Measurements from ENCODE around the gene DCTN3. TPM values are rescaled to one million over a fixed set of nuclear protein-coding genes. Genes with fewer than 3 reads are reported as not detected.

DCTN3 gene
- total and polyA plus RNA-seq, 2 donors (not counting 3 experiments of a cell fraction or from before 2014, with no cell fraction given) = 91.0 to 170 TPM

- H3K79me2 ChIP-seq (ENCODE audit: control insufficient read depth, insufficient read depth, low read length) = peaks cover 6% of the 10 kb centered on the region
- dilution Hi-C loops (cut with MboI; ENCODE audit: extremely low pct_ligation_motif_present, low sequenced_read_pairs) (no loop called here), intact Hi-C loops (cut with micrococcal nuclease) (no loop called here)
- no peak for DNase-seq (ENCODE audit: low read depth, low spot score)
- H3K27ac ChIP-seq (ENCODE audit: insufficient read depth, low read depth, low read length) = no peak overlapping the region
- H3K4me1 ChIP-seq (ENCODE audit: control insufficient read depth, extremely low read depth, insufficient read depth, low read length) = peaks cover 14% of the 10 kb centered on the region
- H2AFZ ChIP-seq (ENCODE audit: low read depth, low read length) = no peak overlapping the region
- BruUV-seq (replicated peaks) = no TSS peak
- CTCF ChIA-PET = interaction anchor here (1.0 to 2.9 kb wide), 4 partner anchors 10 to 58 kb away, joined by 3 to 28 read pairs (median 6); no protein-coding TSS in a partner anchor
- H3K9me1 ChIP-seq (replicated peaks; ENCODE audit: control insufficient read depth, extremely low read depth, insufficient read depth, low read length) = no peaks in the 10 kb centered on the region
- no peaks in the 10 kb centered on the region for H4K20me1 ChIP-seq (replicated peaks; ENCODE audit: control insufficient read depth, extremely low read depth, insufficient read depth, low read length)
- H3K36me3 ChIP-seq (ENCODE audit: control insufficient read depth in 2 of 2, extremely low read depth in 1 of 2, insufficient read depth in 2 of 2, low read length in 2 of 2) = peaks cover 0 to 14% of the 10 kb centered on the region in 2 experiments
- FAIRE-seq = no peak
- POLR2A ChIA-PET = no interaction called here
- H3K9me3 ChIP-seq (replicated peaks; ENCODE audit: control insufficient read depth, insufficient read depth, low read length) = no peaks in the 10 kb centered on the region
- H3K27me3 ChIP-seq (ENCODE audit: control insufficient read depth in 2 of 2, insufficient read depth in 2 of 2, low read length in 2 of 2) = no peaks in the 10 kb centered on the region
- no peak overlapping the region for H3K4me2 ChIP-seq (ENCODE audit: insufficient read depth, low read length)
- TF ChIP-seq MYC (IDR thresholded peaks at IDR 0.05; ENCODE audit: low read depth, low read length) (no peak), EZH2 (IDR thresholded peaks at IDR 0.05; ENCODE audit: borderline replicate concordance, low read depth, low read length, severe bottlenecking) (no peak), JUN (IDR thresholded peaks at IDR 0.05; ENCODE audit: borderline replicate concordance, insufficient read depth, insufficient read length, low read depth) (no peak), FOS (IDR thresholded peaks at IDR 0.05; ENCODE audit: borderline replicate concordance, insufficient read depth, low read length) (no peak)
- no peak overlapping the region for H3K9ac ChIP-seq (replicated peaks; ENCODE audit: extremely low read depth, insufficient read depth, low read length)
- H3K4me3 ChIP-seq (replicated peaks in 1 of 3; ENCODE audit: insufficient read depth in 1 of 3, low read depth in 1 of 3, low read length in 3 of 3) = no peak overlapping the region
These were observed 24.5 kb upstream of the DCTN3 start for GRCh38 chr9:34644766-34645314.

DNA sequence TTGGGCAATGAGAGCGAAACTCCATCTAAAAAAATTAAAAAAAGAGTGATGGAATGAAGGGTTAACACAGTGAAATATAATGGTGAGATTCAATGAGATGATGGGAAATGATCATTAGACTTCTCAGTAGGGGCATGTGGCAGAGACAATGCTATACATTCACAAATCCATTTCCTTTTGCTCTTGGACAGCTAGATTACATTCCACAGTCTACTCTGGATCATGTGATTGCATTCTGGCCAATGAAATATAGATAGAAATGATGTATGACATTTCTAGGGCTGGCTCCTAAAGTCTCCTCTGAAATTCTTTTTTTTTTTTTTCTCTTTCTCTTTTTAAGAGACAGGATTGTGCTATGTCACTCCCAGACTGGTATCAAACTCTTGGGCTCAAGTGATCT, 22.4 kb upstream of the DCTN3 start:
- BruUV-seq (replicated peaks) = no TSS peak
- Histone ChIP-seq H2AFZ (ENCODE audit: low read depth, low read length) (no peak overlapping the region), H3K36me3 (ENCODE audit: control insufficient read depth in 2 of 2, extremely low read depth in 1 of 2, insufficient read depth in 2 of 2, low read length in 2 of 2) (no peaks in the 10 kb centered on the region), H3K27me3 (ENCODE audit: control insufficient read depth in 2 of 2, insufficient read depth in 2 of 2, low read length in 2 of 2) (no peaks in the 10 kb centered on the region), H3K9me3 (replicated peaks; ENCODE audit: control insufficient read depth, insufficient read depth, low read length) (no peaks in the 10 kb centered on the region), H3K9me1 (replicated peaks; ENCODE audit: control insufficient read depth, extremely low read depth, insufficient read depth, low read length) (no peaks in the 10 kb centered on the region), H3K4me1 (ENCODE audit: control insufficient read depth, extremely low read depth, insufficient read depth, low read length) (peaks cover 16% of the 10 kb centered on the region), H4K20me1 (replicated peaks; ENCODE audit: control insufficient read depth, extremely low read depth, insufficient read depth, low read length) (no peaks in the 10 kb centered on the region), H3K4me2 (ENCODE audit: insufficient read depth, low read length) (no peak overlapping the region), H3K4me3 (replicated peaks in 1 of 3; ENCODE audit: insufficient read depth in 1 of 3, low read depth in 1 of 3, low read length in 3 of 3) (no peak overlapping the region), H3K27ac (ENCODE audit: insufficient read depth, low read depth, low read length) (no peak overlapping the region), H3K79me2 (ENCODE audit: control insufficient read depth, insufficient read depth, low read length) (peaks cover 6% of the 10 kb centered on the region), H3K9ac (replicated peaks; ENCODE audit: extremely low read depth, insufficient read depth, low read length) (no peak overlapping the region)
- TF ChIP-seq, protein P1, sequence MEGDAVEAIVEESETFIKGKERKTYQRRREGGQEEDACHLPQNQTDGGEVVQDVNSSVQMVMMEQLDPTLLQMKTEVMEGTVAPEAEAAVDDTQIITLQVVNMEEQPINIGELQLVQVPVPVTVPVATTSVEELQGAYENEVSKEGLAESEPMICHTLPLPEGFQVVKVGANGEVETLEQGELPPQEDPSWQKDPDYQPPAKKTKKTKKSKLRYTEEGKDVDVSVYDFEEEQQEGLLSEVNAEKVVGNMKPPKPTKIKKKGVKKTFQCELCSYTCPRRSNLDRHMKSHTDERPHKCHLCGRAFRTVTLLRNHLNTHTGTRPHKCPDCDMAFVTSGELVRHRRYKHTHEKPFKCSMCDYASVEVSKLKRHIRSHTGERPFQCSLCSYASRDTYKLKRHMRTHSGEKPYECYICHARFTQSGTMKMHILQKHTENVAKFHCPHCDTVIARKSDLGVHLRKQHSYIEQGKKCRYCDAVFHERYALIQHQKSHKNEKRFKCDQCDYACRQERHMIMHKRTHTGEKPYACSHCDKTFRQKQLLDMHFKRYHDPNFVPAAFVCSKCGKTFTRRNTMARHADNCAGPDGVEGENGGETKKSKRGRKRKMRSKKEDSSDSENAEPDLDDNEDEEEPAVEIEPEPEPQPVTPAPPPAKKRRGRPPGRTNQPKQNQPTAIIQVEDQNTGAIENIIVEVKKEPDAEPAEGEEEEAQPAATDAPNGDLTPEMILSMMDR (IDR thresholded peaks at IDR 0.05; ENCODE audit: extremely low read depth in 1 of 2, insufficient read depth in 1 of 2, low read depth in 1 of 2, low read length in 2 of 2) = no peak
- TF ChIP-seq JUN (IDR thresholded peaks at IDR 0.05; ENCODE audit: borderline replicate concordance, insufficient read depth, insufficient read length, low read depth) = no peak
- TF ChIP-seq POLR2AphosphoS5 (IDR thresholded peaks at IDR 0.05; ENCODE audit: insufficient read depth, low read depth, low read length) = no peak
- no peak for TF ChIP-seq MYC (IDR thresholded peaks at IDR 0.05; ENCODE audit: low read depth, low read length)
- no peak for TF ChIP-seq EZH2 (IDR thresholded peaks at IDR 0.05; ENCODE audit: borderline replicate concordance, low read depth, low read length, severe bottlenecking)
- no peak for TF ChIP-seq MAX (IDR thresholded peaks at IDR 0.05; ENCODE audit: insufficient read depth, insufficient read length)
- no peak for TF ChIP-seq FOS (IDR thresholded peaks at IDR 0.05; ENCODE audit: borderline replicate concordance, insufficient read depth, low read length)
- TF ChIP-seq POLR2A (IDR thresholded peaks at IDR 0.05; ENCODE audit: low read depth, low read length) = no peak
- TF ChIP-seq GATA2 (IDR thresholded peaks at IDR 0.05; ENCODE audit: insufficient read depth, insufficient read length, low read depth, low read length) = no peak
- dilution Hi-C loops (cut with MboI; ENCODE audit: extremely low pct_ligation_motif_present, low sequenced_read_pairs) (no loop called here), intact Hi-C loops (cut with micrococcal nuclease) (no loop called here)
- POLR2A ChIA-PET = no interaction called here
- CTCF ChIA-PET = interaction anchor here (1.3 to 2.9 kb wide), 3 partner anchors 8 to 95 kb away, joined by 4 to 28 read pairs (median 5); no protein-coding TSS in a partner anchor
- DNase-seq (ENCODE audit: low read depth, low spot score) (no peak), FAIRE-seq (no peak)
